Measurements from ENCODE around the gene NR2F2. TPM values are rescaled to one million over a fixed set of nuclear protein-coding genes. Genes with fewer than 3 reads are reported as not detected.

NR2F2 gene
- polyA plus RNA-seq, 1 donor (not counting 4 experiments of a cell fraction or from before 2014, with no cell fraction given) = 19.5 TPM

- Histone ChIP-seq H3K9me1 (ENCODE audit: control insufficient read depth, extremely low read depth, insufficient read depth, low read length) (no peaks in the 10 kb centered on the region), H4K20me1 (ENCODE audit: control insufficient read depth, extremely low read depth, insufficient read depth, low read length) (no peaks in the 10 kb centered on the region), H3K27ac (ENCODE audit: control insufficient read depth, insufficient read depth, low read length) (no peak overlapping the region), H3K9ac (ENCODE audit: control insufficient read depth, extremely low read depth, insufficient read depth, low read length) (no peak overlapping the region), H3K9me3 (ENCODE audit: control insufficient read depth, low read depth, low read length) (no peaks in the 10 kb centered on the region), H3K4me1 (ENCODE audit: control insufficient read depth, extremely low read depth, insufficient read depth, low read length) (peaks cover 20% of the 10 kb centered on the region), H3K4me3 (ENCODE audit: control insufficient read depth in 2 of 3, extremely low read depth in 1 of 3, insufficient read depth in 2 of 3, low read depth in 1 of 3, low read length in 3 of 3) (peak overlapping the region in 1 of 3 experiments; percentile 69), H3K79me2 (ENCODE audit: control insufficient read depth, insufficient read depth, low read length) (no peaks in the 10 kb centered on the region), H3K27me3 (ENCODE audit: control insufficient read depth, extremely low read depth, insufficient read depth, low read length) (peaks cover 54% of the 10 kb centered on the region), H2AFZ (ENCODE audit: control insufficient read depth, low read length) (no peak overlapping the region), H3K36me3 (ENCODE audit: control insufficient read depth in 2 of 2, extremely low read depth in 1 of 2, insufficient read depth in 2 of 2, low read length in 2 of 2) (no peaks in the 10 kb centered on the region), H3K4me2 (ENCODE audit: control insufficient read depth, extremely low read depth, insufficient read depth, low read depth, low read length) (peak overlapping the region; percentile 45)
- dilution Hi-C loops (cut with MboI; ENCODE audit: extremely low pct_ligation_motif_present, low sequenced_read_pairs) = no loop called here
- no peak for DNase-seq (ENCODE audit: low read depth, low spot score)
- TF ChIP-seq CTCF (optimal IDR thresholded peaks at IDR 0.05 in 1 of 3, IDR thresholded peaks at IDR 0.05 in 1 of 3, conservative IDR thresholded peaks at IDR 0.05 in 1 of 3; ENCODE audit: extremely low read depth in 1 of 3, insufficient read depth in 2 of 3, low read length in 3 of 3) (no peak), EZH2 (IDR thresholded peaks at IDR 0.05; ENCODE audit: low read length) (no peak)
- FAIRE-seq = no peak
Measured at GRCh38 chr15:96358001-96358801, 27.7 kb downstream of the NR2F2 start.

GRCh38 chr15:96358821-96359615 lies 28.5 kb downstream of the NR2F2 start:
- TF ChIP-seq CTCF (optimal IDR thresholded peaks at IDR 0.05 in 1 of 3, IDR thresholded peaks at IDR 0.05 in 1 of 3, conservative IDR thresholded peaks at IDR 0.05 in 1 of 3; ENCODE audit: extremely low read depth in 1 of 3, insufficient read depth in 2 of 3, low read length in 3 of 3) (no peak), EZH2 (IDR thresholded peaks at IDR 0.05; ENCODE audit: low read length) (no peak)
- Histone ChIP-seq H3K9ac (ENCODE audit: control insufficient read depth, extremely low read depth, insufficient read depth, low read length) (no peak overlapping the region), H4K20me1 (ENCODE audit: control insufficient read depth, extremely low read depth, insufficient read depth, low read length) (no peaks in the 10 kb centered on the region), H3K9me1 (ENCODE audit: control insufficient read depth, extremely low read depth, insufficient read depth, low read length) (no peaks in the 10 kb centered on the region), H3K36me3 (ENCODE audit: control insufficient read depth in 2 of 2, extremely low read depth in 1 of 2, insufficient read depth in 2 of 2, low read length in 2 of 2) (no peaks in the 10 kb centered on the region), H3K4me1 (ENCODE audit: control insufficient read depth, extremely low read depth, insufficient read depth, low read length) (peaks cover 20% of the 10 kb centered on the region), H3K4me2 (ENCODE audit: control insufficient read depth, extremely low read depth, insufficient read depth, low read depth, low read length) (no peak overlapping the region), H3K4me3 (ENCODE audit: control insufficient read depth in 2 of 3, extremely low read depth in 1 of 3, insufficient read depth in 2 of 3, low read depth in 1 of 3, low read length in 3 of 3) (peak overlapping the region in 1 of 3 experiments; percentile 27), H3K79me2 (ENCODE audit: control insufficient read depth, insufficient read depth, low read length) (no peaks in the 10 kb centered on the region), H3K27ac (ENCODE audit: control insufficient read depth, insufficient read depth, low read length) (no peak overlapping the region), H3K9me3 (ENCODE audit: control insufficient read depth, low read depth, low read length) (no peaks in the 10 kb centered on the region), H3K27me3 (ENCODE audit: control insufficient read depth, extremely low read depth, insufficient read depth, low read length) (peaks cover 63% of the 10 kb centered on the region), H2AFZ (ENCODE audit: control insufficient read depth, low read length) (no peak overlapping the region)
- dilution Hi-C loops (cut with MboI; ENCODE audit: extremely low pct_ligation_motif_present, low sequenced_read_pairs) = no loop called here
- DNase-seq (ENCODE audit: low read depth, low spot score) (no peak), FAIRE-seq (no peak)

Measured in keratinocyte (primary cell).